ENCODE results near the gene DNASE1L2.

The DNASE1L2 gene

GRCh38 chr16:2287916-2288547, 51.8 kb downstream of the DNASE1L2 start:
- DNase-seq (ENCODE audit: low read depth), result no peak

Data from activated gamma-delta T cell treated with anti-CD3 and anti-CD28 coated beads, Interleukin-2, amount 50 U/mL, for 16 hours (primary cell).